ENCODE data around the gene CCDC134. TPM values are rescaled to one million over a fixed set of nuclear protein-coding genes. Genes with fewer than 3 reads are reported as not detected.

Gene CCDC134
- polyA plus RNA-seq (ENCODE audit: insufficient read length): 10.1 TPM
- long read RNA-seq, donor 1, partial matches to known transcripts: 0 of 3 reads
- long read RNA-seq, donor 1, other reads (novel, unspliced or antisense): 0 of 3 reads
- long read RNA-seq, donor 2, partial matches to known transcripts: 0 of 4 reads
- long read RNA-seq, donor 2, other reads (novel, unspliced or antisense): 0 of 4 reads
- long read RNA-seq, donor 3, partial matches to known transcripts: 0 of 2 reads
- long read RNA-seq, donor 3, other reads (novel, unspliced or antisense): 0 of 2 reads
- long read RNA-seq, donor 4: 0 reads
- long read RNA-seq, donor 5, partial matches to known transcripts: 0 of 4 reads
- long read RNA-seq, donor 5, other reads (novel, unspliced or antisense): 0 of 4 reads
- long read RNA-seq, donor 6: 0 reads
- long read RNA-seq, donor 7: 0 reads
- long read RNA-seq, donor 8: 0 reads

DNA sequence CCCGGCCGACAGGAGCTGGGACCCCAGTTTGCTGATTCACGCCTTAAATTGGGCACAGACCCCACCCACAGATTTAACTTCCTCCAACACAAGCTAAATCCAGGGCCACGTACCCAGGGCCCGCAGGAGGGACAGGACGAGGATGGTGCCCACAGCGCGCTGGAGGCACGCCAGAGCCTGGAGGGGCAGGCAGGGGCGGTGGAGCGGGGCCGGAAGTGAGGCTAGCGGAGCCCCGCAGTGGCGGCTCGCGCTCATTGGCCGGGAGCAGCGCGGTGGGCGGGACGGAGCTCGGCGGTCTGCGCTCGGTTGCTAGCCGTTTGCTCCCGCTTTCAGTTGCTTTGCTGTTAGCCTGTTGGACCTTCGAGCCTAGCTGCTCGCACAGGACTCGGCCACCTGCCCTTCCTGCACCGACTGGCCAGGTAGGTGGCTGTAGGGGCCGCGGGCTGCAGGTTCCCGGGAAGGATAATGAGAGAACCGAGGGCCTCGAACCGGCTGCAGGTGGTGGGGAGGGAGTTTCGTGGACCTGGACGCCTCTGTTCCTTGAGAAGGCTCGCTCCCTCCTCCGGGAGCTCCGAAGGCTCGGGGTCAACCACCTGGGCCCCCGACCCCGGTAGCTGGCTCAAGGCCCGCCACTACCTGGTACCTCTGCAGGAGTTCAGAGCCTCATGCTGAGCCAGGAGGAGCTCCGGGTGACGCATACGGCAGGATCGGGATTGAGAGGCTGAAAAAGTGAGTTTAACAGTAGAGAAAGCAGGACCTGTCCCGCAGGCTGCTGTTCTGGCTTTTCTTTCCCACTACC is at the start of gene CCDC134:
Gene CCDC134 (plus strand): TSS at position 332 of the 799 bp plus-strand sequence. CDS start 8,212 bp downstream, outside the sequence.
- DNase-seq: peak; percentile 87

DNA sequence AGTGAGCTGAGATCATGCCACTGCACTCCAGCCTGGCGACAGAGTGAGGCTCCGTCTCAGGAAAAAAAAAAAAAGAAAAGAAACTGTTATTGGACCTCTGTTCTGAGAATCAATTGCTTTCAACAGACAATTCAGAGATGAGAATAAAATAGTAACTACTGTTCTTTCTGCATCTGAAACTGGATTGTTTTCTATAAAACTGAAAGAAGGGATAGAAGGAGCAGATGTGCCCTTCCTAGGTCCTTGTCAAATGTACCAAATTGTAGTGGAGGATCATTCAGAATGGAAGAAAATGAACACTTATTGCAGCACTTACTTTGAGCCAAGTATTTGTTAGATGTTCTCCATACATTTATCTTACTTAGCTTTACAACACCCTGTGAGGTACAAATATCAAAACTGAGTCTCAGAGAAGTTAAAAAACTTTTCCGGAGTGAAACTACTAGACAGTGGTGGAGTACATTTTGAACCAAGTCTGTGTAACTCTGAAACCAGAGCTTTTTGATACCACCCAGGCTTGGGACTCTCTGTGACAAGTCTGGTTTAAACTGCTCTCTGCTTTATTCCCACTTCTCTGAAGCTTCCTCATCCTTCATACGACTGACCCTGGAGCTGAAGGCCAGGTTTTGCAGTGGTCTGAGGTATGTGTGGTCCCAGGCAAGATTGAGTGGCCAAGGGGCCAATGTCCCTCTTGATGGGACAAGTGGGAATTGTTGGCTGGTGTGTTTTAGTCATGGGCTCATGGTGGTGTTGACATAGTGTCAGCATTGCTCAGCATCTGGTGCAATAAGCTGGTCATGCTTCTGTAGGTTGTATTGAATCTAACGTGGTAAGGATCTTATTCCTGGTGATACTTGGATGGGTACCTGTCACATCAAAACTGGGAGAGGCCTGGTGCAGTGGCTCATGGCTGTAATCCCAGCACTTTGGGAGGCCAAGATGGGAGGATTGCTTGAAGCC is 48.2 kb upstream of the CCDC134 start:
- DNase-seq: no peak

DNA sequence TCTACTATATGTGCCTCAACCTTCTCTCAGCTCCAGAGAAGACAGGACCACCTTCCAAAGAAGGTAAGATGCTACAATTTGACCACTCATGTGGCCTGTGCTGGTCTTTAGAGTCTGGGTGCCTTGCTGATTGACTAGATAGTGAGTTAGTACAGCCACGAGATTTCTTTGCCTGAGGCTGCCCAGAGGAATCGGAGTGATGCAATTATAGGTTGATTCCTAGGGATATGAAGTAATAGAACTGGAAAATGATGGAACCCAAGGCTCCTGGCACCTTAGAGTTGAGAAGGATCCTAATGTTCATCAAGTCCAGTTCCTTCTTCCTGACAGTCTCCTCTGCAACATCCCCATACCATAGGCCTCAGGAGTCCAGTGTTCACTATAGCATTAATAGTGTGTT is 46.5 kb upstream of the CCDC134 start:
- no peak for DNase-seq

DNA sequence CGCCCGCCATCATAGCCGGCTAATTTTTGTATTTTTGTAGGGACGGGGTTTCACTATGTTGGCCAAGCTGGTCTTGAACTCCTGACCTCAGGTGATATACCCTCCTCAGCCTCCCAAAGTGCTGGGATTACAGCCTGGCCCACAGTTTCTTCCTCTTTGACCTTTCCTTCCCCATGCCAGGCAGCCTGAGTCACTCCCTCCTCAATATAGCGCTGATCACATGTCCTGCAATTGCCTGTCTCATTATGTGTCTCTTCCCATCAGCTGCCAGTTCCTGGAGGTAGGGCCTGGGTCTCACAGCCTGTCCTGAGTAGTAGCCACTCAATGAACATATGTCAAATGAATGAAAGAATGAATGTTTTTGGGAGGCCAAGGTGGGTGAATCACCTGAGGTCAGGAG is 43.0 kb upstream of the CCDC134 start:
- no peak for DNase-seq

DNA sequence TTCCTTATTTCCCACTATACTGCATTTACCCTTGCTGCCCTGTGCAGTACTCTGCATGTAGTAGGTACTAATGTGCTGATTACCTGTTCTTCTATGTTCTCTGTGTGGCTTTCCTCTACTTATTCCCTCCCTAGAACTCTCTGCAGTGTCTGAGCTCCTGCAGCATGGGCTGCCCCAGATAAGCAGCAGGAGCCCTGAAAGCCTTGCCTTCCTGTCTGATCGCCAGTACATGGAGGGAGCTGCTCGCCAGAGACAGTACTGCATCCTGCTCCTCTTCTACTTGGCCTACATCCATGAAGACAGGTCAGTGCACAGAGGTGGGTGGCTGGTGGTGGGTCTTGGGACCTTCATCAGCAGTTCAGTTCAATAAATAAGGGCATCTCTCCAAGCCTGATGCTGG is 42.2 kb upstream of the CCDC134 start:
- DNase-seq: no peak

DNA sequence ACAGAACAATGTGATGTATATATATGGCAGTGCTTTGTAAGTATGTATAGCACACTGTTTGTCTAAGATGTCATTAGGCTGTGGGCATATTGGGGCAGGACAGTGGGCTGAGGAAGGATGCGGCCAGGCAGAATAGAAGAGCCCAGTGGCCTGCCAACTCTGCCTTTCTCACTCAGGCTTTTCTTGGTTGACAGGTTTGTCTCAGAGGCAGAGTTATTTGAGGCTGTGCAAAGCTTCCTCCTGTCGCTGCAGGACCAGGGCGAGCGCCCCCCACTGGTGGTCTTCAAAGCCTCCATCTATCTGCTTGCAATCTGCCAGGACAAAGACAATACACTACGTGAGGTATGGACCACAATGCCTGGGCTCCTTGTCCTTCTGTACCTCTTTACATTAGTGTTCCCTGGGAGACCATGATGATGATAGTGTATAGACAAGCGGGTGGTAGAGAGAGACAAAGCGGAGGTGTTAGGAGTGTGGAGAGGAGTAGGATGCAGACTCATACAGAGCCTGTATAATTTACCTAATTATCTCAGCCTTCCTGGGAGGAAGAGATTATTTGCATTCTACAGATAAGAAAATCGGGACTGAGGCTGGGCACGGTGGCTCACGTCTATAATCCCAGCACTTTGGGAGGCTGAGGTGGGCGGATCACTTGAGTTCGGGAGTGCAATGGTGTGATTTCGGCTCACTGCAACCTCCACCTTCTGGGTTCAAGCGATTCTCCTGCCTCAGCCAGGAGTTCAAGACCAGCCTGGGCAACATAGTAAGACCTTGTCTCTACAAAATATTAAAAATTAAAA is 37.3 kb upstream of the CCDC134 start:
- no peak for DNase-seq

DNA sequence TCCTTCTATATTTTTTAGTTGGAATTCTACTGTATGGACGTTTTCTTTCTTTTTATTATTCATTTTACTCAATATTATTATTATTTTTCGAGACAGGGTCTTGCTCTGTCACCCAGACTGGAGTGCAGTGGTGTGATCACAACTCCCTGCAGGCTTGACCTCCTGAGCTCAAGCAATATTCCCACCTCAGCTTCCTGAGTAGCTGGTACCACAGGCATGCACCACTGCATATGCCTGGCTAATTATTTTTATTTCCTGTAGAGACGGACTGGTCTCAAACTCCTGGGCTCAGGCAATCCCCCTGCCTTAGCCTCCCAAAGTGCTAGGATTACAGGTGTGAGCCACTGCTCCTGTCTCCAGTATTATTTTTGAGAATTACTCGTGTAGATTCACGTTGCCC is 34.0 kb upstream of the CCDC134 start:
- DNase-seq: no peak

DNA sequence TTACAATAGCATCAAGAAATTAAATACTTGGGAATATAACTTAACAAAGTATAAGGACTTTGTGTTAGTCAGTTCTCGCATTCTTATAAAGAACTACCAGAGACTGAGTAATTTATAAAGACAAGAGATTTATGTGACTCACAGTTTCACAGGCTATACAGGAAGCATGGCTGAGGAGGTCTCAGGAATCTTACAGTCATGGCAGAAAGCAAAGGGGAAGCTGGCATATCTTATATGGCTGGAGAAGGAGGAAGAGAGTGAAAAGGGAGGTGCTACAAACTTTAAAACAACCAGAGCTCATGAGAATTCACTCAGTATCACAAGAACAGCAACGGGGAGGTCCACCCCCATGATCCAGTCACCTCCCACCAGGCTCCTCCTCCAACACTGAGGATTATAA is 32.0 kb upstream of the CCDC134 start:
- DNase-seq: no peak

DNA sequence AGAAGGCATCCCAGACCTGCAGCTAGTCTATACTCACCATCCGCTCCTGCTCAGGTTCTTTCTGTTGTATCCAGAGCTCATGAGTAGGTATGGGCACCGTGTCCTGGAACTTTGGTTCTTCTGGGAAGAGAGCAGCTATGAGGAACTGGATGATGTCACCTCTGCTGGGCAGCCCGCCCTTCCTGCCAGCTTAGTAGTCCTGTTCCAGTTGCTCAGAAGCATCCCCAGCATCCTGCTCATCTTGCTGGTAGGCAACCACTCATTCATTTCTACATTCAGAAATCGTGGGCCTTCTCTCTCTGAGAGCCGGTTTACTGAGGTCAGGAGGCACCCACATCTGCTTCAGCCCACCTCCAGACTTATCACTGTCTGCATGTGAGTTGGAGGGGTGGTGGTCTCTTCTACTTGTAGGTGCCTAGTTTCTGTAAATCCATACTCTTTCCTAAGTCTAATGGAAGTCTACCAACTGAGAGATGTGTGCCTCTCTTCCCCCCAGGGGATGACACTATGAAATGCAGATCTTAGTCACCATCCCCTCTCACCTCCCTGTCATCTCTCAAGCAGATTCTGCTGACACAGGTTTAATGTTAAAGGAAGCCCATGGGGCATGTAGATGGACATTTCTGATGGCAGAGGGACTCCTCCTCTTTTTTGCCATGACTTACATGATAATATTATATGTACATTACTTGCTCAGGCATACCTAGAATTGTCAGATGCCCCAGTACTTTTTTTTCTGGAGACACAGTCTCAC is 29.6 kb upstream of the CCDC134 start:
- DNase-seq: no peak

DNA sequence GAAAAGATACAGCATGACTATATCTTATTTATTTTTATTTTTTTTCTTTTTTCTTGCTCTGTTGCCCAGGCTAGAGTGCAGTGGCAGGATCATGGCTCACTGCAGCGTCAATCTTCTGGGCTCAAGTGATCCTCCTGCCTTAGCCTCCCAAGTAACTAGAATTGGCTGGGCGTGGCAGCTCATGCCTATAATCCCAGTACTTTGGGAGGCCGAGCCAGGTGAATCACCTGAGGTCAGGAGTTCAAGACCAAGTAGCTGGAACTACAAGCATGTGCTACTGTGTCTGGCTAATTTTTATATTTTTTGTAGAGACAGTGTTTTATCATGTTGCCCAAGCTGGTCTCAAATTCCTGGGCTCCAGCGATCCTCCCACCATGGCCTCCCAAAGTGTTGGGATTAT is 28.3 kb upstream of the CCDC134 start:
- DNase-seq: no peak

DNA sequence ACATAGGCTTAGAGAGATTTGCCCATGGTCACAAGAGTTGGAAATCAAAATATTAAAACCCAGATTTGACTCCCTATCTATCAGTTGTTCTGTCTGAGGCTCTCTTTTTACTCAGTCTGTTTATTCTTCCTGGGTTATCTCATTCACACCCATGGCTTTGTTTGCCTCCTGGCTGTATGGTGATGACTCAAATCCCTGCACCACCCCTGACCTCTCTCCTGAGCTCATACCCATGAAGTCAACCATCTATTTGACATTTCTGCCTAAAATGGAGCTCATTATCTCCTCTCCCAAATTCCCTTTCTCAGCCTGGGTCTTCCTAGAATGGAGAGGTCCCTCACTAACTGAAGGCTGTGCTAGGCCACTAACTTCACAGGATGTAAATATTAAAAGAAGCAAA is 27.8 kb upstream of the CCDC134 start:
- no peak for DNase-seq

DNA sequence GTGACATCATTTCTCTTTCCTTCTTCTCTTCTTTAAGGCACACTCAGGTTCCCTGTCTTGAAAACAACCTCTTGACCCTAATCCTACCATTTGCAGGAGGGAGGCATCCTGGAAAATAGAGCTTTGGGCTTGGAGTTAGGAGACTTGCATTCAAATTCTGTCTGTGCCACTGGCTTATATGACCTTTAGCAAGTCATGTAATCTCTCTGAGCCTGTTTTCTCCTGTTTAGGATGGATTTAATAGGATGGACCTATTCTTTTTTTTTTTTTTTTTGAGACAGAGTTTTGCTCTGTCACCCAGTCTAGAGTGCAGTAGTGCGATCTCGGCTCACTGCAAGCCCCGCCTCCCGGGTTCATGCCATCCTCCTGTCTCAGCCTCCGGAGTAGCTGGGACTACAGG is 25.1 kb upstream of the CCDC134 start:
- DNase-seq: no peak

DNA sequence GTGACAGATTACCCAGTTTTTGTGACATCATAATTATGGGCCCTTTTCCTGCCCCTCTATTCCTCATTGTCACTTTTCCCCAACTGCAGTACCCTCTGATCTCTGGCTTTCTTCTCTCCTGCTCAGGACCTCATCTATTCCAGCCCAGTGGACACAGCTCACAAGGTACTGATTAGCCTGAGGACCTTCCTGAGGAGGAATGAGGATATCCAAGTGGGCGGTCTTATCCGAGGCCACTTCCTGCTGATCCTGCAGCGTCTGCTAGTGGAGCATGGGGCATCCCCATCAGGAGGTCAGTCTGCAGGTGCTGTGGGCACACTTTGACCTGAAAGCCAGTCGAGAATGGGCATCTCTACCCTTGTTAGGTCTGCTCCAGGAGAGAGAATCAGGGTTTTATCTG is 24.5 kb upstream of the CCDC134 start:
- no peak for DNase-seq

DNA sequence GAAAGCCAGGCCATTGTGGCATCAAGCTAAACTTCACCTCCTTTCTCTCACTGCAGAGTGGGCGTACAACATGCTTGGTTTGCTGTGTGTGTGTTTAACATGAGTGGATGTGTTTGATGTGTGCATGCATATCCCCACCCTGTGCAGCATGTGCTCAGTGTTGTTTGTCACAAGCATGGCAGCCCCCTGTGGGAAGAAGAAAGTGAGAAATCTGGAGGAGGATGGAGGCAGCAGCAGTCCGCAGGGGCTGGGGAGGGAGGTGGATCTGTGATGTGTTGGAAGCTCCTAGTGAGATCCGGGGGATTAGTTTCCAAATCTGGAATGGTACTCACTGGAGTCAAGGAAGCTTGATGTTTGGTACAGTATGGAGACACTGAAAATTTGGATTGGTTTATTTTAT is 24.1 kb upstream of the CCDC134 start:
- no peak for DNase-seq

DNA sequence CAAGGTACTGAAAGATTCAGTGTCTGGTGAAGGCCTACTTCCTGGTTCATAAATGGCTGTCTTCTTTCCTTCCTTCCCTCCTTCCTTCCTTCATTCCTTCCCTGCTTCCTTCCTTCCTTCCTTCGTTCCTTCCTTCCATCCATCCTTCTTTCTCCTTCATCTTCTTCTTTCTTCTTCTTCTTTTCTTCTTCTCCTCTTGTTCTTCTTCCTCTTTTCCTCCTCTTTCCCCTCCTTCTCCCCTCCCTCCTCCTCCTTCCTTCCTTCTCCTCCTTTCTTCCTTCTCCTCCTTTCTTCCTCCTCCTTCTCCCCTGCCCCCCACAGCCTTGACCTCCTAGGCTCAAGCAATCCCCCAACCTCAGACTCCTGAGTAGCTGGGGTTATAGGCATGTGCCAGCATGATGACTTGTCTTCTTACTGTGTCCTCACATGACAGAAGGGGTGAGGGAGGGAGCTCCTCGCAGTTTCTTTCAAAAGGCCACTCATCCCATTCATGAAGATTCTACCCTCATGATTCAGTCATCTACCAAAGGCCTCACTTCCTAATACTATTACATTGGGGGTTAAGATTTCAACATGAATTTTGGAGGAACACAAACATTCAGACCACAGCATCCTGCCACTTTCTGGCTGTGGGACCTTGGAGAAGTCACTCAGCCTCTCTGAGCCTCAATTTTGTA is 22.6 kb upstream of the CCDC134 start:
- no peak for DNase-seq

DNA sequence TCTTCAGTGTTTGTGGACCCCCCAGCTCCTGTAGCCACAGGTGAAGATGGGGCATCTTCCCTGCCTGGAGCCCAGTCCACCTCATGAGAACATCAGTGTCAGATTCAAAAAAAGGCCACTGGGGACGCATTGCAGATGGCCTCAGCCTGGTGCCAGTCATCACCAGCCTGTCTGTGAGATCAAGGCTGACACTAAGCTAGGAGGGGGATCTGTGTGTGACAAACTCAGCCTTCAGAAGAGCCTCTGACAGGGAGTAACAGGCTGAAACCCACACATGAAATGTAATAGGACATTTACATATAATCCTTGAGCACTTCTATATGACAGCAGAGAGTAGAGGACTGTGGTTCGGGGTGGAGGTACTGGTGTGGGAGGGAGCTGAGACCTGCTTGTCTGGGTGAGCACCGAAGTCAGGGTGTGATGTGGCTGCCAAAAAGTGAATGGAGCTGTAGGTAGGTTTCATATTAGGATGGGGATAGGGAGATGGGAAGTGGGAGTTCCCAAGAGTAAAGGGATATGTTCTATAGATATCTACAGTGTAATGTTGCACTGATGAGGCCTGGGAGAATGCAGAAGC is 20.5 kb upstream of the CCDC134 start:
- no peak for DNase-seq

DNA sequence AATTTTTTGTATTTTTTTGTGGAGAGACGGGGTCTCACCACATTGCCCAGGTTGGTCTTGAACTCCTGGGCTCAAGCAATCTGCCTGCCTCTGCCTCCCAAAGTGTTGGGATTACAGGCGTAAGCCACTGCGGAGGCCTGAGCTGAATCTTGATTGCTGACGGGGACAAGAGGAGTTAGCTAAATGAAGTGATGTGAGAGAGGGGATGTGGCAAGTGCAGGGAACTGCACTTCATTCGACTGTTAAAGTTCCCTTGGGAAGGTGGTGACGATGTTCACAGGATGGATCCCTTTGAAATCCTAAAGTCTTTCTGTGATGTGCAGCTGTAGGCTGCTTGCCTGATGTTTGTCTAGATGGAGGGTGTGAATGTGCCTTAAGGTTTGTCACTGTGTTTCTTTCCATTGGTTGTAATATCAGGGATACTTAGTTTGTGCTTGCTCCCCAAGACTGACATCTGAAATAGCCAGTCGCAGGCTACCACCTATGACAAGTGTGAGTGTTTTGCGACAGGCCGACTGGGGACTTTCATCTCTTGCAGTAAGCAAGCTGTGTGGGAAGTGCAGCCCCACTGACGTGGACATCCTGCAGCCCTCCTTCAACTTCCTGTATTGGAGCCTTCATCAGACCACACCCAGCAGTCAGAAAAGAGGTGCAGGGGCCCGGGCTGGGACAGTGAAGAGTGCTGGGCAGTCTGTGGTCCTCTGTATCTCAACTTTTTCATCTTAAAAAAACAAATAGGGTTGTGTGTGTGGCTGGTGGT is 19.6 kb upstream of the CCDC134 start:
- DNase-seq: no peak

DNA sequence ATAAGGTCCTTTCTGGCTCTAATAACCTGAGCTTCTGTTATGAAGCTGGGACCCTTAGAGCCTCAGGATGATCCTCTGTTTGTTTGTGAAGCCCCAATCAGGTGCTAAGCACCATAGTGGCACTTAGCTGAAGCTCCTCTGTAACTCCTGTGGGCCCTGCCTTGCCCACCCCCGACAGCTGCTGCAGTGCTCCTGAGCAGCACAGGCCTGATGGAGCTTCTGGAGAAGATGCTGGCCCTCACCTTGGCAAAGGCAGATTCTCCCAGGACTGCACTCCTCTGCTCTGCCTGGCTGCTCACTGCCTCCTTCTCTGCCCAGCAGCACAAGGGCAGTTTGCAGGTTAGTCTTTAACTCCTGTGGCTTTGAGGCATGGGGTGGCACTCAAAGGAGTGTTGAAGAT is 19.0 kb upstream of the CCDC134 start:
- DNase-seq: no peak

DNA sequence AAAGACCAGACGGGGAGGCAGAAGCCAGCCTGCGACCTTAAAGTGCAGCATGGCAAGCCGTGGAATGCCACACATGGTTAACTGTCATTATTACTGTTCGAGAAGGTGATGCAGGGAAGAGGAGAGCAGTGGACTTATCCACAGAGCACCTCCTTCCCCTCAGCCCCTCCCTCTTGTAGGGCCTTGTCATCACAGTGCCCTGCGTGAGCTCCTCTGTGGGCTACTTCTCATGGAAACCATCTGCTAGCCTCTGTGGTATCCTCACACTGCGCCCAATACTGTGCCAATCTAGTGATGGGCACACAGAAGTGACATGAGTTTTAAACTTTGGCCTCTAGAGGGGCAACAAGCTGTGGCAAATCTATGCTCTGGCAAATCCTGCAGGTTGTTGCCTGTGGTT is 18.2 kb upstream of the CCDC134 start:
- no peak for DNase-seq
